Stimulated activated effector memory CD8-positive, alpha-beta T cell treated with anti-CD3 and anti-CD28 coated beads, Interleukin-12 subunit alpha, Interleukin-12 subunit beta, amount 100 ng/mL, for 72 hours (primary cell): ENCODE results near the gene DNAH2.

Experiments used
- ATAC-seq: fragments of 150-1000 bp; cut with Tn5 transposase; 2 replicates; pipeline ENCODE4 v1.10.0; 2021
- DNase-seq, 2 donors: peaks; one replicate each; pipeline ENCODE4 v3.0.0; 2021 to 2022; ENCODE audit warnings: low spot score in 2 of 2
- H3K27ac Mint-ChIP-seq: one replicate; pipeline ENCODE4 v1.8.0; 2022; ENCODE audit warnings: mild to moderate bottlenecking, mixed read lengths
- H3K36me3 Mint-ChIP-seq: one replicate; pipeline ENCODE4 v1.8.0; 2022; ENCODE audit warnings: mild to moderate bottlenecking, mixed read lengths
- H3K4me1 Mint-ChIP-seq: one replicate; pipeline ENCODE4 v1.8.0; 2022; ENCODE audit warnings: mixed read lengths
- H3K4me3 Mint-ChIP-seq: one replicate; pipeline ENCODE4 v1.8.0; 2022; ENCODE audit warnings: mild to moderate bottlenecking, mixed read lengths
- H3K9me3 Mint-ChIP-seq: one replicate; pipeline ENCODE4 v1.8.0; 2022; ENCODE audit warnings: mixed read lengths

DNAH2 gene

DNA sequence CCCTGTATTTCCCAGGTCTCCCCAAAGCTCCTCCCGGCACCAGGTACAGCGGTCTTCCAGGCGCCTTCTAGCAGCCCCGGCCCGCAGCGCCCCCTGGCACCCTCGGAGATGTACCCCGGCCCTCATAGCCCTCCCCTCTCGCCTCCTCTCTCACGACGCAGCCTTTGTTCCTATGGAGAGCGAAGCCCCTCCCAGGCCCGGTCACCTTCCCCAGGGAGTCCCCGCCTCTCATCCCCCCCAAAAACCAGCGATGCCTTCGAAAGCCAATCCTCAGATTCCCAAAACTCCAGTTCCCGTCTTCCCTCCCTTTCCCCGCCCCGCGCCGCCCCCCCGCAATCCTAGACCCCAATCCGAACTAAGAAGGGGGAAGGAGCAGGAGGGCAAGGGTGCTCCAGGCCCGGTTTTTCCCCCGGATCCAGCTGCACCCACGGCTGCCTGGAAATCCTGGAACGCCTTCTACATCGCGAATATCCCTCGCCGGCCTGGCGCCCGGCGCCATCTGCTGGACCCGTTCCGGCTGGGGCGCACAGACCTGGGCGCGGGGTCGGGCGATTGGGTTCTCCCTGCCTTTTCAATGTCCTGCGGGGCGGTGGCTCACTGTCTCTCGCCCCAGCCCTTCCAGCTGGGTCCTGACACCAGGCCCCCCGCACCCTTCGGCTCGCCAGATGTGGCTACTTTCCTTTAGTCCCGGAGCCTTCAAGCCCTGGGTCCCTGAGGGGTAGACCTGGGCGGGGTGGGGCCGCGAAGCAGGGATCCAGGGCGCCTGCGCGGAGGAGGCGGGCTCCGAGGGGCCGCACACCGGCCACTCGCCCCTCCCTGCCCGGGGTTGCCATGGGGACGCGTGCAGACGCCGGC is at the start of gene DNAH2:
Gene DNAH2 (plus strand): TSS at position 844 of the 855 bp plus-strand sequence. CDS start 1,991 bp downstream, outside the sequence.
- Mint-ChIP-seq H3K36me3 (peaks cover 8% of the 10 kb centered on the region), H3K27ac (peak within 1 kb of the TSS; percentile 26), H3K4me3 (peak within 1 kb of the TSS; percentile 78), H3K4me1 (peaks cover 25% of the 10 kb centered on the region), H3K9me3 (no peaks in the 10 kb centered on the region)
- DNase-seq = peak; percentile 49 to 78
- peak; percentile 85 for ATAC-seq

- DNase-seq (no peak), ATAC-seq (no peak)
- Mint-ChIP-seq H3K4me3 (no peak overlapping the region), H3K27ac (no peak overlapping the region), H3K4me1 (no peaks in the 10 kb centered on the region), H3K36me3 (peaks cover 85% of the 10 kb centered on the region), H3K9me3 (no peaks in the 10 kb centered on the region)
Measured at GRCh38 chr17:7668482-7668881, 49.1 kb upstream of the DNAH2 start.

DNA sequence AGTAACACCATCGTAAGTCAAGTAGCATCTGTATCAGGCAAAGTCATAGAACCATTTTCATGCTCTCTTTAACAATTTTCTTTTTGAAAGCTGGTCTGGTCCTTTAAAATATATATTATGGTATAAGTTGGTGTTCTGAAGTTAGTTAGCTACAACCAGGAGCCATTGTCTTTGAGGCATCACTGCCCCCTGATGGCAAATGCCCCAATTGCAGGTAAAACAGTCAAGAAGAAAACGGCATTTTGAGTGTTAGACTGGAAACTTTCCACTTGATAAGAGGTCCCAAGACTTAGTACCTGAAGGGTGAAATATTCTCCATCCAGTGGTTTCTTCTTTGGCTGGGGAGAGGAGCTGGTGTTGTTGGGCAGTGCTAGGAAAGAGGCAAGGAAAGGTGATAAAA is 44.3 kb upstream of the DNAH2 start:
- H3K4me1 Mint-ChIP-seq = peaks cover 8% of the 10 kb centered on the region
- H3K36me3 Mint-ChIP-seq = peaks cover 89% of the 10 kb centered on the region
- H3K4me3 Mint-ChIP-seq = no peak overlapping the region
- H3K27ac Mint-ChIP-seq = no peak overlapping the region
- ATAC-seq (no peak), DNase-seq (peak in 1 of 2 donors; percentile 71)
- peaks cover 4% of the 10 kb centered on the region for H3K9me3 Mint-ChIP-seq

- Mint-ChIP-seq H3K4me3 (no peak overlapping the region), H3K9me3 (peaks cover 4% of the 10 kb centered on the region), H3K36me3 (peaks cover 72% of the 10 kb centered on the region), H3K4me1 (peaks cover 8% of the 10 kb centered on the region), H3K27ac (no peak overlapping the region)
- DNase-seq (no peak), ATAC-seq (no peak)
Measured at GRCh38 chr17:7674934-7675333, 42.6 kb upstream of the DNAH2 start.

DNA sequence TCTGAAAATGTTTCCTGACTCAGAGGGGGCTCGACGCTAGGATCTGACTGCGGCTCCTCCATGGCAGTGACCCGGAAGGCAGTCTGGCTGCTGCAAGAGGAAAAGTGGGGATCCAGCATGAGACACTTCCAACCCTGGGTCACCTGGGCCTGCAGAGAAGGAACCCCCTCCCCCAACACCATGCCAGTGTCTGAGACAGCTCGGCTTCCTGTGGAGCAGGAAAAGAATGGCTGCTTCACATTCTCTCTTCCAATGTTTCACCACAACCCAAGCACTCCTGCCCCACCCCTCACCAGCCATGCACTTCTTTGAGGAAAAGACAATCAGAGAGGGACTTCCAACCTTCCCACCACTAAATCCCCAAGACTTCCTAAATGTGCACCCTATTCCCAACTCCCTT is 41.0 kb upstream of the DNAH2 start:
- H3K4me3 Mint-ChIP-seq = no peak overlapping the region
- DNase-seq = no peak
- peaks cover 8% of the 10 kb centered on the region for H3K4me1 Mint-ChIP-seq
- no peak for ATAC-seq
- peak overlapping the region; percentile 26 for H3K27ac Mint-ChIP-seq
- peaks cover 66% of the 10 kb centered on the region for H3K36me3 Mint-ChIP-seq
- peaks cover 4% of the 10 kb centered on the region for H3K9me3 Mint-ChIP-seq

- Mint-ChIP-seq H3K36me3 (peaks cover 66% of the 10 kb centered on the region), H3K27ac (no peak overlapping the region)
Measured at GRCh38 chr17:7677388-7678067, 40.0 kb upstream of the DNAH2 start.

DNA sequence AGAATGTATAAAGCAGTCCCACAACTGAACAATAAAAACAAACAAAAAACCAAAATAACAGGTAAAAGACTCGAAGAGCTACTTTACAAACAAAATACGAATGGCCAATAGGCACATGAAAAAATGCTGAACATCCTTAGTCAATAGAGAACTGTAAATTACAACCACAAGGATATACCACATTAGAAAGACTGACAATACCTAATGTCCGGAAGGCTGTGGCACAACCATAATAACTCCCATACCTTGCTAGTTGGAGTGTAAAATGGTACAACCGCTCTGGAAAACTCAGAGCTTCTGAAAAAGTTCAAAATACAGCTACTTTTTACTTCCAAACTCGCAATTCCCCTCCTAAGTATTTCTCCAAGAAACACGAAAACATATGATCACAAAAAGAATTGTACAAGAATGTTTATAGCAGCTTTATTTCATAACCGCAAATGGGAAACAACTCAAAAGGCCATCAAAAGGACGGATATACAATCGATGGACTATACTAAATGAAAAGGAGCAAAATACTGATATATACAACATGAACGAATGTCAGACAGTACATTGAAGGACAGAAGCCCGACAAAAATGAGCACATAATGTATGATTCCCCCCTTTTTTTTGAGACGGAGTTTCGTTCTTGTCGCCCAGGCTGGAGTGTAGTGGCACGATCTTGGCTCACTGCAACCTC is 32.6 kb upstream of the DNAH2 start:
- DNase-seq = no peak
- H3K4me1 Mint-ChIP-seq = peaks cover 41% of the 10 kb centered on the region
- peak overlapping the region; percentile 96 for H3K4me3 Mint-ChIP-seq
- no peak for ATAC-seq
- H3K9me3 Mint-ChIP-seq = no peaks in the 10 kb centered on the region
- peaks cover 81% of the 10 kb centered on the region for H3K36me3 Mint-ChIP-seq
- H3K27ac Mint-ChIP-seq = peak overlapping the region; percentile 99

More at GRCh38 chr17:7677388-7678067, 40.0 kb upstream of the DNAH2 start:
- H3K9me3 Mint-ChIP-seq = peaks cover 4% of the 10 kb centered on the region
- no peak overlapping the region for H3K4me3 Mint-ChIP-seq
- ATAC-seq (no peak), DNase-seq (no peak)
- H3K4me1 Mint-ChIP-seq = peaks cover 8% of the 10 kb centered on the region

DNA sequence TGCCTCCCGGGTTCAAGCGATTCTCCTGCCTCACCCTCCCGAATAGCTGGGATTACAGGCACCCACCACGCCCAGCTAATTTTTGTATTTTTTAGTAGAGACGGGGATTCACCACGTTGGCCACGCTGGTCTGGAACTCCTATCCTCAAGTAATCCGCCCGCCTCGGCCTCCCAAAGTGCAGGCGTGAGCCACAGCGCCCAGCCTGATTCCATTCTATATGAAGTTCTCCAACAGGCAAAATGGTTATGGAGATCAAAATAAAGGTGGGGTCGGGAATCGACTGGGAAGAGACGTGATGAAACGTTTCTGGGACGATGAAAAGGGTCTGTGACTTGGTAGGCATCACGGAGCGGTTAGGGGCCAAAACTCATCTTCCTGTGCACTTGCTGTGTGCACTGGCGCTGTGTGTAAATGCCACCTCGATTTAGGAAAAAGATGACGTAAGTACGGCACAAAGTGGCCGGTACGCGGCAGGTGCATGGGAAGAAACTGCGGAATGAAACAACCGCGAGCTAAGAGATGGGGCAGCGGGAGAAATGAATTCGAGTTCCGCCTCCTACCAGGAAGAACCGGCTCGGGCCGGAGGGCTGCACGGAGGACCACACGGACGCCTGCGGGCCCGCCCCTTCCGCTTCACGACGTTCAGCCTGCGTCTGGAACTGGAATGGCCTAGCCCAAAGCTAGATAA is 31.9 kb upstream of the DNAH2 start:
- peaks cover 45% of the 10 kb centered on the region for H3K4me1 Mint-ChIP-seq
- no peaks in the 10 kb centered on the region for H3K9me3 Mint-ChIP-seq
- peak overlapping the region; percentile 96 for H3K4me3 Mint-ChIP-seq
- DNase-seq (peak; percentile 71 to 90), ATAC-seq (peak; percentile 81)
- H3K27ac Mint-ChIP-seq = peak overlapping the region; percentile 99
- peaks cover 86% of the 10 kb centered on the region for H3K36me3 Mint-ChIP-seq

DNA sequence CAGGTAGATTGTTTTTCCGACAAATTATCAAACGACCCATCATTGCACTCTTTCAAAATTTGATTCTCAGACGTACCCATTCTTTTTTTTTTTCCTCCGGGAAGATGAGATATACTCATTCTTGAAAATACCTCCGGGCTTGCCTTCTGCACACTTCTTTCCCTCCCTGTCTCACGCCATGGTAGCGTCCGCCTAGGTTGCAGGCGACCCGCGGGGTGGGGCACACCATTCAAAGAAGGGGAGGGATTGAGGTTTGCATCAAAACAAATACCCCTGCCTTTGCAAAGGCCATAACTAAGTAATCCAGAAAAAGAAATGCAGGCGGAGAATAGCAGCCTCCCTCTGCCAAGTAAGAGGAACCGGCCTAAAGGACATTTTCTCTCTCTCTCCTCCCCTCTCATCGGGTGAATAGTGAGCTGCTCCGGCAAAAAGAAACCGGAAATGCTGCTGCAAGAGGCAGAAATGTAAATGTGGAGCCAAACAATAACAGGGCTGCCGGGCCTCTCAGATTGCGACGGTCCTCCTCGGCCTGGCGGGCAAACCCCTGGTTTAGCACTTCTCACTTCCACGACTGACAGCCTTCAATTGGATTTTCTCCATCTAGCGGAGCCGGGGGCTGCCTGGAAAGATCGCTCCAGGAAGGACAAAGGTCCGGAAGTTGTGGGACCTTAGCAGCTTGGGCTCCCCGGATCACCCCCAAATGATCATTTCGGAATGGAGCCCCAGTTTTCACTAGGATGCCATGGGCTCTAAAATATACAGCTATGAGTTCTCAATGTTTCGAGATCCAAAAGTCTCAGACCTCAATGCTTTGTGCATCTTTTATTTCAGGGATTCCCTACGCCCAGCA is 31.1 kb upstream of the DNAH2 start:
- Mint-ChIP-seq H3K9me3 (no peaks in the 10 kb centered on the region), H3K36me3 (peaks cover 86% of the 10 kb centered on the region), H3K4me3 (peak overlapping the region; percentile 96), H3K27ac (peak overlapping the region; percentile 99), H3K4me1 (peaks cover 45% of the 10 kb centered on the region)
- DNase-seq = peak; percentile 66 to 90
- ATAC-seq = peak; percentile 67

DNA sequence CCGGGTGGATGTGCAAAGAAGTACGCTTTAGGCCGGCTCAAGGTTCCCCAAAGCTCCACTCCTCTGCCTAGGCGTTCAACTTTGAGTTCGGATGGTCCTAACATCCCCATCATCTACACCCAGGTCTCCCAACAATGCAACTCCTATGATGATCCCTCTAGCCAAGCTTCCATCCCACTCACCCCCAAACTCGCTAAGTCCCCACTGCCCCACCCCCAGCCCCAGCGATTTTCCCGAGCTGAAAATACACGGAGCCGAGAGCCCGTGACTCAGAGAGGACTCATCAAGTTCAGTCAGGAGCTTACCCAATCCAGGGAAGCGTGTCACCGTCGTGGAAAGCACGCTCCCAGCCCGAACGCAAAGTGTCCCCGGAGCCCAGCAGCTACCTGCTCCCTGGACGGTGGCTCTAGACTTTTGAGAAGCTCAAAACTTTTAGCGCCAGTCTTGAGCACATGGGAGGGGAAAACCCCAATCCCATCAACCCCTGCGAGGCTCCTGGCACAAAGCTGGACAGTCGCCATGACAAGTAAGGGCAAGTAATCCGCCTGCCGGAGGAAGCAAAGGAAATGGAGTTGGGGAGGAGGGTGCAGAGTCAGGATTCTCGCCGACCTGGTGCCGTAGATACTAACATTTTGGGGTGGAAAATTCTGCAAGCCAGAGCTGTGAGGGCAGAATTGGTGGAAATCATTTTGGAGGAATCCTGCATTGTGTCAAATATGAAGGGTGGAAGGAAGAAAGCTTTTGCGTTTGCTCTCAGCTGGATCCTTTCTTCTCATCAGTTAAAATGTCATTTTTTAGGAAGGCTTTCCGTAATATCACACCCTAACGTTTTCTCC is 30.3 kb upstream of the DNAH2 start, which contains the start of gene TP53:
Gene TP53 (minus strand): TSS at position 419 of the 836 bp plus-strand sequence. CDS start 10,896 bp downstream, outside the sequence.
- H3K4me1 Mint-ChIP-seq = peaks cover 45% of the 10 kb centered on the region
- H3K4me3 Mint-ChIP-seq = peak within 1 kb of the TSS; percentile 96
- peaks cover 86% of the 10 kb centered on the region for H3K36me3 Mint-ChIP-seq
- H3K9me3 Mint-ChIP-seq = no peaks in the 10 kb centered on the region
- peak within 1 kb of the TSS; percentile 99 for H3K27ac Mint-ChIP-seq
- ATAC-seq (peak; percentile 62), DNase-seq (peak; percentile 72 to 94)

DNA sequence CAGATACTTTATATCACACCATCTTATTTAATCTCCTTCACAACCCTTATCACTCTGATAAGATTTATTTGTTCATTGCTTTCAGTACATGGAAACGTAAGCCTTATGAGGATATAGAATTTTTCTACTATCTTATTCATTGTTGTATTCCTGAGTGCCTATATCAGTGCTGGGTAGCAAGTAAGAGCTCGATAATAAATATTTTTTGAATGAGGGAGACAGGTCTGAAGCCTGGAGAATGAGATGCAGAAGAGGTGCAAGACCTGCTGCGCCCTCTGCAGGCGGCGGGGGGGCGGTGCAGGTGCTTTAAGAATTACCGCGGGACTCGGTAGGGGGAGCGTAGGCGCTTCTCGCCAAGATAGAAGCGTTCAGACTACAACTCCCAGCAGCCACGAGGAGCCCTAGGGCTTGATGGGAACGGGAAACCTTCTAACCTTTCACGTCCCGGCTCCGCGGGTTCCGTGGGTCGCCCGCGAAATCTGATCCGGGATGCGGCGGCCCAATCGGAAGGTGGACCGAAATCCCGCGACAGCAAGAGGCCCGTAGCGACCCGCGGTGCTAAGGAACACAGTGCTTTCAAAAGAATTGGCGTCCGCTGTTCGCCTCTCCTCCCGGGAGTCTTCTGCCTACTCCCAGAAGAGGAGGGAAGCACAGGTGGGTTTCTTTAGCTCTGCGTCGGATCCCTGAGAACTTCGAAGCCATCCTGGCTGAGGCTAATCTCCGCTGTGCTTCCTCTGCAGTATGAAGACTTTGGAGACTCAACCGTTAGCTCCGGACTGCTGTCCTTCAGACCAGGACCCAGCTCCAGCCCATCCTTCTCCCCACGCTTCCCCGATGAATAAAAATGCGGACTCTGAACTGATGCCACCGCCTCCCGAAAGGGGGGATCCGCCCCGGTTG is 29.4 kb upstream of the DNAH2 start, which contains the start of gene WRAP53:
Gene WRAP53 (plus strand): TSS at position 570 of the 900 bp plus-strand sequence. CDS start 172 bp downstream, at position 742.
- Mint-ChIP-seq H3K36me3 (peaks cover 86% of the 10 kb centered on the region), H3K27ac (peak within 1 kb of the TSS; percentile 99), H3K4me1 (peaks cover 45% of the 10 kb centered on the region), H3K9me3 (no peaks in the 10 kb centered on the region), H3K4me3 (peak within 1 kb of the TSS; percentile 96)
- peak; percentile 85 for ATAC-seq
- peak; percentile 97 to 98 for DNase-seq

DNA sequence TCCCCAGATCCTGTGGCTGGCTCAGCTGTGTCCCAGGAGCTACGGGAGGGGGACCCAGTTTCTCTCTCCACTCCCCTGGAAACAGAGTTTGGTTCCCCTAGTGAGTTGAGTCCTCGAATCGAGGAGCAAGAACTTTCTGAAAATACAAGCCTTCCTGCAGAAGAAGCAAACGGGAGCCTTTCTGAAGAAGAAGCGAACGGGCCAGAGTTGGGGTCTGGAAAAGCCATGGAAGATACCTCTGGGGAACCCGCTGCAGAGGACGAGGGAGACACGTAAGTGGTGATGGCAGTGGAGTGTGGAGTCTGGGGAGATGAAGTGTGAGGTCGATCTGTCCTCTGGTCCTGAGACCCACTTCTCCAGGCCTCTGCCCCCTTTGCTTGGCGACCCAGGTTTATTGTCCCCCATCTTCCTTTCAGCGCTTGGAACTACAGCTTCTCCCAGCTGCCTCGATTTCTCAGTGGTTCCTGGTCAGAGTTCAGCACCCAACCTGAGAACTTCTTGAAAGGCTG is 28.7 kb upstream of the DNAH2 start:
- Mint-ChIP-seq H3K4me3 (peak overlapping the region; percentile 96), H3K36me3 (peaks cover 86% of the 10 kb centered on the region), H3K27ac (peak overlapping the region; percentile 99), H3K9me3 (no peaks in the 10 kb centered on the region), H3K4me1 (peaks cover 41% of the 10 kb centered on the region)
- DNase-seq (no peak), ATAC-seq (no peak)
